GM23248 (cell line): ENCODE data around the gene SEPTIN3.

Experiments used
- EZH2 ChIP-seq: fragments of 200-600 bp; sonication (generic); IDR thresholded peaks from 2 replicates; pipeline ENCODE4 v1.6.1; 2018; ENCODE audit warnings: antibody characterized with exemption, mild to moderate bottlenecking; ENCODE audit not compliant: insufficient read depth, poor library complexity, severe bottlenecking
- EZH2phosphoT487 ChIP-seq: fragments of 200-600 bp; sonication (generic); IDR thresholded peaks from 2 replicates; pipeline ENCODE4 v1.6.1; 2018; ENCODE audit warnings: antibody characterized with exemption, moderate library complexity, mild to moderate bottlenecking, low read depth; ENCODE audit not compliant: insufficient read depth

DNA sequence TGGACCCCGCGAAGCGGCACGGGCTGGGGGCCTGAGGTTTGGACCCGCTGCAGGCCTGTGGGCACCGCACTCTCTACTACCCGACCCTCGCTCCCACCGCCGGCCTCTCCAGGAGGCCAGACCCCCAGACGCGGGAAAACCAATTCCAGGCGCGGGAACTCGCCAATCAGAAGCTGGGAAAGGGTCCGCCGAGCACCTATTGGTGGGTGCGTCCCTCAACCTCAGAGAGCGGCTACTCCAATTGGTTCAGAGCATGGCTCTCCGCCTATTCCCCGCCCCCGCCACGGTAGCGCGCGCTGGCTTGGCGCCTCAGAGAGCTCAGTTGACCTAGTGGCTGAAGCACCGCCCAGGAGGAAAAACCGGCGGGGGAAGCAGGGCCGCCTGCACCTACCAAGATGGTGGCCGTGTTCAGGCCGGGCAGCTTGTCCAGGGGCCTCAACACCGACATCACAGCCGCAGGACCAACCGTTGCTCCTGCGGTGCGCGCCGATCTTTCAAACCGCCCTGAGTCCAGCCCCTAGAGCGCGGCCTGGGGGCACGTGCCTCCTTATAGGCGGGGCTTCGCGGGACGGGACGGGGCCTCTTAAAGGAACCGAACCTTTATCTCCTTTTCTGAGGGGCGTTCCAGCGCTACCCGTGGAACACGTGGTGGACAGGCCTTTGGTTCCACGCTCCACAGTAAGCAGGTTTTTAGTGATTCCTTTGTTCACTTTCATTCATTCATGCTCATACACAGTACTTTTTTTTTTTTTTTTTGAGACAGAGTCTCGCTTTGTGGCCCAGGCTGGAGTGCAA, 22.4 kb upstream of the SEPTIN3 start, which contains the start of gene CENPM:
- TF ChIP-seq EZH2 (no peak), EZH2phosphoT487 (no peak)
